22Rv1 (cell line): ENCODE data around the gene IRAK4.

Experiments used
- ZFX ChIP-seq: fragments of 450-650 bp; IDR thresholded peaks from 2 replicates; pipeline ENCODE4 v1.6.1; 2017; ENCODE audit warnings: antibody characterized with exemption, borderline replicate concordance
- TF ChIP-seq, protein P1 (sequence below): fragments of 450-650 bp; IDR thresholded peaks from 2 replicates; pipeline ENCODE4 v1.5.1; 2017; ENCODE audit warnings: mild to moderate bottlenecking

DNA sequence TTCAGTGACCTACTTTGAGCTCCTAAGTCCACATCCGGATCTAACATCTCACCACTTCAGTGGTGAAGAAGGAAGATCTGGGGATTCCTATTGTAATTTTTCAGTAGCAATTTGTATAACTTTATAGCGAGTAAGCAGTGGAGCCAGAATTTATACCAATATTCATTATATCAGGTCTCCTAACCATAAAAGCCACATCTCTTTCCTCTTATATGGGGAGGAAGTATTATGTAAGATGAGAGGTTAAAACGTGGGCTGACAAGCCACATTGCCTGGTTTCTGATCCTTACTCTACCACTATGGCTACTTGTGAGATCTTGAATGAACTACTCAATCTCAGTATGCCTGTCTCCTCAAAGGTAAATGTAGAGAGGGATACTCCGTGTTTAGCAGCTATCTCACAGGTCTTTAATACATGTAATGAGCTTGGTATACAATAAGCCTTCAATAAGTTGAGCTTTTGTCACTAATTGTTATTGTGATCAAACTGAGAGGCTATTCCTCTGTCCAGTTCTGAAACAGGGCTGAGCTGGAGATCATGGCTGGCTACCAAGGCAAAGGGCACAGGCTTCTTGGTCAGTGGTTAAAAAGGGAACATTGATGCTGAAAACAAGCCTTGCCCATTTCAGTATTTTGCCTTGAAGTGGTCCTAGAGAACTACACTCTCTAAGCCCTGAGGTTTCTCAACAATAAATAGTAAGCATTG, 73.9 kb downstream of the IRAK4 start:
- TF ChIP-seq, protein P1, sequence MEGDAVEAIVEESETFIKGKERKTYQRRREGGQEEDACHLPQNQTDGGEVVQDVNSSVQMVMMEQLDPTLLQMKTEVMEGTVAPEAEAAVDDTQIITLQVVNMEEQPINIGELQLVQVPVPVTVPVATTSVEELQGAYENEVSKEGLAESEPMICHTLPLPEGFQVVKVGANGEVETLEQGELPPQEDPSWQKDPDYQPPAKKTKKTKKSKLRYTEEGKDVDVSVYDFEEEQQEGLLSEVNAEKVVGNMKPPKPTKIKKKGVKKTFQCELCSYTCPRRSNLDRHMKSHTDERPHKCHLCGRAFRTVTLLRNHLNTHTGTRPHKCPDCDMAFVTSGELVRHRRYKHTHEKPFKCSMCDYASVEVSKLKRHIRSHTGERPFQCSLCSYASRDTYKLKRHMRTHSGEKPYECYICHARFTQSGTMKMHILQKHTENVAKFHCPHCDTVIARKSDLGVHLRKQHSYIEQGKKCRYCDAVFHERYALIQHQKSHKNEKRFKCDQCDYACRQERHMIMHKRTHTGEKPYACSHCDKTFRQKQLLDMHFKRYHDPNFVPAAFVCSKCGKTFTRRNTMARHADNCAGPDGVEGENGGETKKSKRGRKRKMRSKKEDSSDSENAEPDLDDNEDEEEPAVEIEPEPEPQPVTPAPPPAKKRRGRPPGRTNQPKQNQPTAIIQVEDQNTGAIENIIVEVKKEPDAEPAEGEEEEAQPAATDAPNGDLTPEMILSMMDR, result no peak
- no peak for TF ChIP-seq ZFX
